GM21447 (cell line): ENCODE measurements around the gene MRC2.
A peak's percentile ranks its signal among the peaks of the same experiment; 100 is the strongest.
"Not testable (repeated sequence)": the region's sequence is repeated elsewhere in the genome, so short reads cannot be mapped to it uniquely, and the experiment has no call there.

ENCODE experiments used
- ATAC-seq: cut with Tn5 transposase; IDR thresholded peaks from one replicate; pipeline ENCODE4 v1.9.1; 2021; ENCODE audit not compliant: unreplicated experiment

The MRC2 gene, protein sequence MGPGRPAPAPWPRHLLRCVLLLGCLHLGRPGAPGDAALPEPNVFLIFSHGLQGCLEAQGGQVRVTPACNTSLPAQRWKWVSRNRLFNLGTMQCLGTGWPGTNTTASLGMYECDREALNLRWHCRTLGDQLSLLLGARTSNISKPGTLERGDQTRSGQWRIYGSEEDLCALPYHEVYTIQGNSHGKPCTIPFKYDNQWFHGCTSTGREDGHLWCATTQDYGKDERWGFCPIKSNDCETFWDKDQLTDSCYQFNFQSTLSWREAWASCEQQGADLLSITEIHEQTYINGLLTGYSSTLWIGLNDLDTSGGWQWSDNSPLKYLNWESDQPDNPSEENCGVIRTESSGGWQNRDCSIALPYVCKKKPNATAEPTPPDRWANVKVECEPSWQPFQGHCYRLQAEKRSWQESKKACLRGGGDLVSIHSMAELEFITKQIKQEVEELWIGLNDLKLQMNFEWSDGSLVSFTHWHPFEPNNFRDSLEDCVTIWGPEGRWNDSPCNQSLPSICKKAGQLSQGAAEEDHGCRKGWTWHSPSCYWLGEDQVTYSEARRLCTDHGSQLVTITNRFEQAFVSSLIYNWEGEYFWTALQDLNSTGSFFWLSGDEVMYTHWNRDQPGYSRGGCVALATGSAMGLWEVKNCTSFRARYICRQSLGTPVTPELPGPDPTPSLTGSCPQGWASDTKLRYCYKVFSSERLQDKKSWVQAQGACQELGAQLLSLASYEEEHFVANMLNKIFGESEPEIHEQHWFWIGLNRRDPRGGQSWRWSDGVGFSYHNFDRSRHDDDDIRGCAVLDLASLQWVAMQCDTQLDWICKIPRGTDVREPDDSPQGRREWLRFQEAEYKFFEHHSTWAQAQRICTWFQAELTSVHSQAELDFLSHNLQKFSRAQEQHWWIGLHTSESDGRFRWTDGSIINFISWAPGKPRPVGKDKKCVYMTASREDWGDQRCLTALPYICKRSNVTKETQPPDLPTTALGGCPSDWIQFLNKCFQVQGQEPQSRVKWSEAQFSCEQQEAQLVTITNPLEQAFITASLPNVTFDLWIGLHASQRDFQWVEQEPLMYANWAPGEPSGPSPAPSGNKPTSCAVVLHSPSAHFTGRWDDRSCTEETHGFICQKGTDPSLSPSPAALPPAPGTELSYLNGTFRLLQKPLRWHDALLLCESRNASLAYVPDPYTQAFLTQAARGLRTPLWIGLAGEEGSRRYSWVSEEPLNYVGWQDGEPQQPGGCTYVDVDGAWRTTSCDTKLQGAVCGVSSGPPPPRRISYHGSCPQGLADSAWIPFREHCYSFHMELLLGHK (N-terminal part only)

DNA sequence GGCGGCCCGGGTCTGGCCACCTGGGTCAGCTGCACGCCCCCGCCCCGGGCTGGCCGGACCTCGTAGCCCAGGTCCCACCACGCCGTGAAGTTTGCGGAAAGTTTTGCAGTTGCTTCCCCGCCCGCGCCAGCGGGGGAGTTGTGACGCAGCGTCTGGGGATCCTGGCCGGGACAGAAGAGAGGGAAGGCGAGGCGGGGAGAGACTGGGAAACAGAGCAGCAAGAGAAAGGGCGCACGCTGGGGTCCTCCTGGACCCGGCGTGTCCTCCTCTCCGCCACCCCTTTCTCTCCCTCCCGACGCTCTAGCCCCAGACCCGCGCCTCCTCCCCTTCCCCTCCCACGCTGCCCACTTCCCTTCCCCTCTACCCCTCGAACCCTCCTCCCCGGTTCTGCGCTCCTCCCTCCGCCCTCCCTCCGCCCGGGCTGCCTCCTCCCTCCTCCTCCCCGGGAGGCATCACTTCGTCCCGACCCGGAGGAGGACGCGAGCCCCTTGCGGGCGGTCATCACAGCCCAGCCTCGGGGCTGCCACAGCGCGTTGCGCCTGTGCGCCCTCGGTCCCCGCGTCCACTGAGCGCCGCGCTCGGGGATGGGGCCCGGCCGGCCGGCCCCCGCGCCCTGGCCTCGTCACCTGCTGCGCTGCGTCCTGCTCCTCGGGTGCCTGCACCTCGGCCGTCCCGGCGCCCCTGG lies at the start of gene MRC2:
MRC2 (plus strand) TSS at position 452 of the 685 bp plus-strand sequence; CDS start at position 585, 133 bp downstream.
- no peak for ATAC-seq

DNA sequence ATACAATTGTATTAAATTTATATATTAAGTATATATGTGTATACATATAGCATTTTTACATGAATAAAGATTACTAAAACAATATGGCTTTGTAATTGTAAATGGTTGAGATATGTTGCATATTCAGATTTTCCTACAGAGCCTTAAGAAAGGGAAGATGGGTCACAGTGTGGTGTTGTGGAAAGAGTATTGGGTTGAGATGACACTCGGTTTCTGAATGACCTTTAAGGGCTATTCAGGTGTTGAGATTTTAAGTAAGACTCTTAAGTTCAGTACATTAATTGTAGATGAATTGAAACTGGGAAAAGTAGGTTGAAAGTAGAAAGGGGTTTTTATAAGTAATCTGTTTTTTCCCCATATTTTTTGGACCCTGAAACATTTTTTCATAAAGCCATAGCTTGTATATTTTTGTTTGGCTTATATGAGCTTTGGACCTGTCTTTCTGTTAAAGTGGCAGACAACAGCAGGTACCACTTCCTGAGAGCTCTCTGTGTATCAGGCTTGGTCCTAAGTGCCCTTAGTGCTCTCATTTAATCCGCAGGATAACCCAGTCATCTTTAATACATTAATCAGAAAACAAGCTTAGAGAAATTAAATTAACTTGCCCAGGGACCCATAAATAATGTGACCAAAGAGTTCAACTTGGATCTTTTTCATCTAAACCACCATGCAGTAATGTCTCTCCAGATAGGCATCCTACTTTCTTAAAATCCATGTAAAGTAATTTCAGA lies 48.5 kb upstream of the MRC2 start:
- ATAC-seq: no peak

- ATAC-seq: no peak
Measured at GRCh38 chr17:62580947-62581346, 46.5 kb upstream of the MRC2 start.

- ATAC-seq: no peak
Measured at GRCh38 chr17:62581764-62582163, 45.7 kb upstream of the MRC2 start.

DNA sequence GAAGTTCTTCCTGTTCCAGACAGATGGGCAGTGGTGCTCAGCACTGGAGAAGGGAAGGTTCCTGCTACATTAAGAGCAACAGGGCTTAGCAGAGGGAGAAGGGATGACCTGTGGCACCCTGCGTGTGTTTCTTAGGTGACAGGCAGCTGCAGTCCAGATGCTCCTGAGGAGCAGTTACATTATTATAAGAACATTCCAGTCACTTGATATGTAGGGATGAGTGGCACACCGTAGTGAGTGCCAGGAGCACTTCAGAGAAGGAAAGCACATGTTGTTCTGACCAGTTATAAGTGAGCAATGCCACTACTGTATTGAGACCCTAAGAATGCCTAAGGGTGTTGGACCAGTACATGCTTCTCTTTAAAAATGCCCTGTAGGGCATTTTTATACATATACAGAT lies 39.9 kb upstream of the MRC2 start:
- no peak for ATAC-seq

GRCh38 chr17:62588109-62588508 lies 39.4 kb upstream of the MRC2 start:
- ATAC-seq: no peak

DNA sequence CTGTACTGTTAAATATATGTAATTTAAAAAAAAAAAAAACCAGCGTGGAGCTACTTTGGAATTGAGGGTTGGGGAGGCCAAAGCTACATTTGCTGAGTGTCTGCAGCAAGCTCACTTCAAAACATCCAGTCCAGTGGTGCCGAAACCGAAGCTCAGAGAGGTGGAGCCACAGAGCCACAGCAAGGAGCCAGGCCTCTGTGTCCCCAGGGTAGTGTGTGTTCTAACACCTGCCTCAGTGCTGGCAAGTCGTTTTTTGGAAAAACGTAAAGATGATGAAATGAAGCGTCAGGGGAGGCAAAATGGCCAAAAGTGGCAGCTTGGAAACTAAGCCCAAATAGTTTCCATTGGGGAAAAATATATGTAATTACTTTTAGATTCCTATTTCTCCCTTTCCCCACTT lies 36.1 kb upstream of the MRC2 start:
- no peak for ATAC-seq

- not testable (repeated sequence) for ATAC-seq
Measured at GRCh38 chr17:62591822-62592221, 35.6 kb upstream of the MRC2 start.

- ATAC-seq: no peak
Measured at GRCh38 chr17:62592341-62593099, 35.0 kb upstream of the MRC2 start.

DNA sequence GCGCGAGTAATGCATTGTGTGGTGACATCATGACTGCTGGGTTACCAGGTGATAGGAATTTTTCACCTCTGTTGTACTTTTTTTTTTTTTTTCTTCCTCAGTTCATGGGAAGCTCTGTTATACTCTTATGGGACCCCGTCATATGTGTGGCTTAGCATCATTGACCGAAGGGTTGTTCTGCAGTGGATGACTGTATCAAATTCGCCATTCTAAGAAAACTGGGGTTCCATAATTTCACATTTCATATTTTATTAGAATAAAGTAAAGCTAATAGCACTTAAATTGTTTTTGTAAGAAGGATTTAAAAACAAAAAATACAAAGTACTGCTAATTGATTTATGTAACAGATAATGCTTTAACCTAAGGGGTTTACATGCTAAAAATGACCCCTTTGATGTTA lies 32.0 kb upstream of the MRC2 start:
- no peak for ATAC-seq

DNA sequence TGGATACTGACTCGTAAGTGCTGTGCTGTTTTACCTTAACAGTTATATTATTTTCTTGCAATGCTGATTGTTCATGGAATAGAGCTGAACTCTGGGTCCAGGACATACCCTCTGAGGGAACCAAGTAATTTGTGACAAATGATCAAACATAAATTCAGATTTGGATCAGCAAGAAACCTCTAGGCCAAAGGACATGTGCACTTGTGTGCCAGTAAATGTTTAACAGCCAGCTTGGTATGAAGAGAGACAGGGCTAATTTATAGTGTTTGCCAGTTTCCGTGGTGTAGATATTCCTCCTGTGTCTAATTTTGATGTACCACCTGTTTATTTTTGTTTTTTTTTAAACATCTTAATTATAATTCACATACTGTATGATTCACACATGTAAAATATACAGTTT lies 30.8 kb upstream of the MRC2 start:
- no peak for ATAC-seq

DNA sequence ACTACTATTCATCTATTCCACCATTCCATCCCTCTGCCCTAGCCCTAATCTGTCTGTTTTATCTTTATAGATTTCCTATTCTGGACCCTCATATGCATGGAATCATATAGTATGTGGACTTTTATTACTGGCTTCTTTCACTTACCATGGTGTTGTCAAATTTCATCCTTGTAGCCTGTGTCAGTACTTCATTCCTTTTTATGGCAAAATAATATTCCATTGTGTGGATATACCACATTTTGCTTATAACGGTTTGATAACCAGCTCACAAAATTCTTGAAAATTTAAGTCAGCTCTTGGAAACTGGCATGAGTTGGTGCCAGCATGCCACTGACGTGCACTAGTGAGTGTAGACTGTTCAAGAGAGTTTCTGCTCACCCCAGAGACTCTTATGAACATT lies 30.3 kb upstream of the MRC2 start:
- no peak for ATAC-seq

DNA sequence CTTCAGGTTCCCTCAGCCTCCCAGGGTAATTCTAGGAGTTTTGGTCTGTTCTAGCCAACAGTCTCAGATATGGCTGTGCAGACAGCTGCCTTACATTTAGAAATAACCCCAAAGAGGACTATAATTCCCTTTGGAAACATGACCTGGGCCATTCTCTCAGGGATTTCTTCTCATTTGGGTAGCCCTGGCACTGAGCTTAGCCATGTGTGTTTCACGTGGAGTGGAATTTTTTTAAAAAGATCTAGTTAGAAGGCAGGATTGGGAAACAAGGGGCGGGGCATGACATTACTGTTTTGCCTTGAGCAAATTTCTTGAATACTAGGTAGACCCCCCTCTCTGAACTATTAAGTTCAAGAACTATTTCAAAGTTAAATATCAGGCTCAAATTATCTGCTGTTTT lies 29.6 kb upstream of the MRC2 start:
- no peak for ATAC-seq

- ATAC-seq: no peak
Measured at GRCh38 chr17:62599964-62600657, 27.4 kb upstream of the MRC2 start.

DNA sequence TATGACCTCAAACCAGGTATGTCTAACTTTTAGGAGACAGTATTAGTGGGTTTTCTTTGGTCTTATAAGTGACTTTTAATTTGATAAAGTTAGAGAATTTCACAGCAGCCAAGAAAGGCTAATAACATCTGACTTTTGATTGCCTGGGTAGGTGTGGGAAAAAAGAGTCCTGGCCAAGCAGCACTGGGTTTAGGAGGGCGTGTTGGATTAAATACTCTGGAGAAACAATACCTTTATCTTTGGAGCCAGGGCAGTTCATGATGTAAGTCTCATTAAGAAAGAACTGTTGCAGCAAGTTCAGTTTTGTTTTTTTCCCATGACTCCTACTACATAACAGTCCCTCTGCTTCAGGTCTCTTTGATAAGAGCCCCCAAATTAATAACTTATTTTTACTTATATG lies 26.7 kb upstream of the MRC2 start:
- no peak for ATAC-seq

DNA sequence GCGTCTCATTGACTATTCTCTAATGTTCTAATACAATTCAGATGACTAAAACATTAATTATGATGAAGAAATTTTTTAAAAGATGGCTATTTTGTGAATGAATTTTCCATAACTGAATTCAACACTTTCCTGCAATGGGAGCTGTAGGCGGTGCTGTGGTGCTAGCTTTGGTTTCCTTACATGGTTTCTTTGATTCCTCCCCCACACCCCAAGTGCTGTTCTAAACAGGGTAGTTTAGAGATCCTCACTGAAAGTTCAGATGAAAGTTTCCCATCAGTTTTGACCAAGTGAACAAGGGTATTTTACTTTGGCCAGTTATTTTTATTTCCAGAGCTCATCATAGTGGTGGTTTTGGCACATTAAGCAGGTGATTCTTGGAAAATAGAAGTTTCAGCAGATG lies 26.0 kb upstream of the MRC2 start:
- no peak for ATAC-seq

- not testable (repeated sequence) for ATAC-seq
Measured at GRCh38 chr17:62603783-62604182, 23.7 kb upstream of the MRC2 start.

DNA sequence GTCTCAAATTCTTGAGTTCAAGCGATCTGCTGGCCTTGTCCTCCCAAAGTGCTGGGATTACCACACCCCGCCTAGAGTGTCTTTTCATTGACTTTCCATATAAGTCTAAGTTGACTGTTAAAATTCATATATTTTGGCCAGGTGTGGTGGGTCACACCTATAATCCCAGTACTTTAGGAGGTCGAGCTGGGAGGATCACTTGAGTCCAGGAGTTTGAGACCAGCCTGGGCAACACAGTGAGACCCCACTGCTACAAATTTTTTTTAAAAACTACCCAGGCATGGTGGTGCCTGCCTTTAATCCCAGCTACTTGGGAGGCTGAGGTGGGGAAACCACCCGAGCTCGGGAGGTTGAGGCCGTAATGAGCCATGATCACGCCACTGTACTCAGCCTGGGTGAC lies 21.9 kb upstream of the MRC2 start:
- ATAC-seq: no peak

GRCh38 chr17:62611292-62611691 lies 16.2 kb upstream of the MRC2 start:
- peak; percentile 85 for ATAC-seq
